DMS153 (cell line): Measurements from ENCODE around the gene LIPC.
"Not testable (repeated sequence)": the region's sequence is repeated elsewhere in the genome, so short reads cannot be mapped to it uniquely, and the experiment has no call there.

Experiments
- DNase-seq: peaks from one replicate; lab custom pipeline; 2025; lab: John Stamatoyannopoulos, UW

Gene LIPC

DNA sequence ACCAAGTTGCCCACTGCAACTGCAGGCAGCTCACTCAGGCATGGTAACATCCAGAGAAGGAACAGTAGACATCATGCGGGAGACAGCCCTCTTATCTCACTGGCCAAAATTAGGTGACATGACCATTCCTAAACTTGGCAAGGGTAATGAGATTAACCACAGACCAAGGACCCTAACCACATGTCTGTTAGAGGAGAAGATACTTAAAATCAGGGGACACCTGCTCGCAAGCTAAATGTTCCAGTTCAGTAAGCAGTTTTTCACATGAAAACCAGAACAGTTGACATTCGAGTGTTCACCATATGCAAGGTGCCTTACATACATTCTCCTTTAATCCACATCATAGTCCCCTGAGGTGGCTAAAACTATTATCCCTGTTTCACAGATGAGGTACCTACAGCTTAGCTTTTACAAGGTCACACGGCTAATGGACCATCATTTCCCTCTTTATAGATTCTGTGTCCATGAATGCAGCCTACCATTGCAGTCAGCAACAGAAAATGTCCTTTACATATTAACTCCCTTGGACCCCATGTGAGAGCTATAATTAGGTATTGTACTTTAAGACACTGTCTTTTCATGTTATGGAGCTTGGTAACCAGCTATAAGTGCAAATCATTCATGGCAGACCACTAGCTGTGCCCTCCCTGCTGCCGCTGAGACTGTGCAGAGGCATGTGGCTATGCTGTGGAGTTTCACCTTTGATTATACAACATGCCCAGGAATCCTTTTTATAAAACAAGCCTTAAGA lies 154.1 kb downstream of the LIPC start:
- DNase-seq: no peak

DNA sequence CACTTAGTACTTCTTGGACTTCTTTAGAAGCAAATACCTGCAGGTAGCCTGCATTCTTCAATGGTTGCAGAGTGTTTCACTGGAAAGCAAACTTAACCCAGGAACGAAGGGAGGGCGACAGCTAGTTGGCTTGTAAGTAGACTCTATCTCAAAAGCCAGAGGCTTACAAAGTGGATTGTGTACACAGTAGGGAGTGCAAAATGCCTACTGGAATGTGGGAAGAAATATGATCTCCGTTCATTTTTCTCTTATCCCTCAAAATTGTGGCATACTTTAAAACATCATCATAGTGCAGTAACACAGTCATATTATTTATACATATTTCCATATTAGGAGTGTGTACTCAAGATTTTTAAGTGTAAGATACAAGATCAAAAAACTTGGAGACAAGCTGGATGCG lies 155.7 kb downstream of the LIPC start:
- DNase-seq: no peak

DNA sequence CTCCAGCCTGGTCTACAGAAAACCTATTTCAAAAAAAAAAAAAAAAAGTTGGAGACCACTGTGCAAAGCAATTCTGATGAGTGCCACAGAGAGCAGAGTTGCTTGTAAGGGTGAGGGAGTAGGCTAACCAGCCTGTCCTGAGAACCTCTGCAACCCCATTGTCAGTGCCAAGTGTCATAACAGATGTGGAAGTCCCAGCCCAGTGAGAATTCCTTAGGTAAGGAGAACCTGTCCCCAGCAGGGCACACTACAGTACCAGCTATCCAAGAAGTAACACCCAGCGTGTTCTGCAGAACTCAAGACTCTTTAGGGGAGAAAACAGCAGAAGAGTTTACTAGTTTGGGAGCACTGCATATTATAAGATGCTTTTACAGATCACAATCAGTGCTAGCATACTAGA lies 156.3 kb downstream of the LIPC start:
- no peak for DNase-seq

DNA sequence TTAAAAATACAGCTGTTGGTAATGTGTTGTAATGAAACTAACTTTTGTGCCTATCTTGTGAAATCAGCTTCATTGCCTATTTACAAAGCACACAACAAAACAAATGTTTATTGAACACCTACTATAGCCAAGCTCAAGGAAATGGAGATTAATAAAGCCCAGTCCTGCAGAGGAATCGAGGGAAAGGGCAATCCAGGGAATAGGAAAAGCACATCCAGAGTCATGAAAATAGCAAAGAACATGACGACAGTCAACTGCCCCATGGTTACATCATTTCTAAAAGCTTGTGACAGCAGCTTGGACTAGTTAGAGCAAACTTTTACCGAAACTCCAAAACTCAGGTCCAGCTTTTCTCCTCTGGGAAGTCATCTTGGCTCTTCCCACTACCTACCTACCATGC lies 157.3 kb downstream of the LIPC start:
- no peak for DNase-seq

DNA sequence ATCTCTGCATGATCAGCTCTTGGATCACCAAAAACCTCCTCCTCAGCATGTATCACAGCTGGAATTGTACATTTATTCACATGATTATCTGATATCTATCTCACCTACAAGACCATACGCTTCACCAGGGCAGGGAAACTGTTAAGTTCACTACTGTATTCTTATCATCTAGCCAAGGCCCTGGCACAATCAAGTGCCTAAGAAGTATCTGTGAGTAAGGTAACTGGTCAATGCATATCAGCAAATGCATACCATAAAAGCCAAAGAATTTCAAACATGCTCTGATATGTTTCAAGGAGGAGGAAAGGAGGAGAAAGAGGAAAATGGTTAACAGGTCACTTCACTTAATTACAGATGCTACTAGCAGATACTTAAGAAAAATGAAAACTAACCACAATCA lies 158.4 kb downstream of the LIPC start:
- DNase-seq: no peak

DNA sequence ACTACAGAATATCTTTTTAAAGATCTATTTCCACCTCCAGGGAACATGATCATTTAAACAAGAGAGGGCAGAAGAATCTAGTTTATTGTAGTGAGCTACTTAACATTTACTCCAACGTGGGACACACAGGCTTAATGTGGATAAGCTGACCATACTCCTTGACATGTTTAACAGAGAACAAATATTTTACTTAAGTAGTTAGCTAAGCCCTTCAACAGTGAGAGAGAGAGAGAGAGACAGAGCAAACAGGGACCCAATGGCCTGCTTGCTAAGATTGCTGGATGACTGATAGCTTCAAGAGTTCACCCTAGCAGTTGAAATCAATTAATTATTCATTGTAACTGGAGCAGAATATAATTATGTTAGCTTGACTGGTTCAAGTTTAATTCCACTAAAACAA lies 159.1 kb downstream of the LIPC start:
- no peak for DNase-seq

DNA sequence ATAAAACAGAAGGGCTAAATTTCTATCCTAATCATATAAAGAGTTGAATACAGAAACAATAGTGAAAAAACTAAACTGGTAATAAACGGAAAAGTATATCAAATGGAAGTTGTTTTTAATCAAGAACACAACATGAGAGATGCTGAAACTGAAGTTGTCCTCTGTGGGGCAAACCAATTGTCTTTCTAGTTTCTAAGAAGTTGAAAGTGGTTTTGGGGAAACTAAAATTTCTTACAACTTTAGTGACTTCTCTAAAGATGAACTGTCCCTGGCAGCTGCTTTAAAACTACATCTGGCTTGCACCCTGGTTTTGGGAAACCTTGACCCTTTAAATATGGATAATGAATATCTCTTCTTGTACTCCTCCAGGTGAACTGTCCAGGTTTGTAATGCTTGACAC lies 162.1 kb downstream of the LIPC start:
- DNase-seq: no peak

DNA sequence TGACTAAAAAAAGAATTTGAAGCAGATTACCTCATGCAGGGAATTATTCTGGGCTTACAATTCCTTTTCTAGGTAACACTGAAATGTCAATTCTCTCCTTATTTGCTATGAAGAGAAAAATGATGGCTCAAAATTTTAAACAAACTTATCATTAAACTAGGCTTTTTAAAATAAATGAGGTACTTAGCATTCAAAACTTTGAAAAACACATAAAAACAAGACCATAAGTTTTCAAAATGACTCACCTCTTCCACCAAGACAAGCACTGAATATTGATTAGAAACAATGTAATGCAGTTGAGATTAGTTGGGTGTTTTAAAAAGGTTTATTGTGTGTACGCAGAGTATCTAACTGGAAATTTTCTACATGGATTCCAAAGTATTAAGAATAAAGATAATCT lies 163.1 kb downstream of the LIPC start:
- no peak for DNase-seq

DNA sequence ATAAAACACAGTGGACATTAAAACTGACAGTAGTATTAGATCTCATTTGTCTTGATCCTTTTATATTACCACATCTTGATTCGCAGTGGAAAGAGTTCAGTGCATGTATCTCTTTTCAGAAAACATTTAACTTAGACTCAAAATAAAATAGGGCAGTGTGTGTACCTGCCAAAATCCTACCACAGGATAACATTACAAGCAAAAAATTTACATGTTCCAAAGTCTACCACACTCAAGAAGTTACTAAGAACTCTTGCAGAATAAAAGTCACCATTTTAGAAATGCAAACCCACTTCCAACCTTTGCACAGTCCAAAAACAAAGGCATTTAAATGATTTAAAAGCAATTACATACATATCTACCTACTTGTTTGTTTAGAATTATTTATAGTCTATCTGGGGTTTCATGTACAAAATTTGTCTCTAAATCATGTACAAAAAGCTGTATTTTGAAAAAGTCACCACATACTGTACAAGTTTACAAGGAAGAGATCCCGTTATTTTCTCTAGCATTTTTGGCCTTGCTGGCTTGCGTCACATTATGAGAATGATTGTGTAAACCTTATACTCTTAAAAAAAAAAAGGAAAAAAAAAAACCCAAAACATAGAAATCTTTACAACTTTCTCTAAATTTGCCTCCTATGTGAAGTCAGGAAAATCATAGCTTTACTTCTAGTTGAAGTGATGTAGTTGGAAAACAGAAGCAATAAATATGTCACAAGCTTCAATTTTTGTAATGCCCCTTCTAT lies 163.9 kb downstream of the LIPC start:
- no peak for DNase-seq

DNA sequence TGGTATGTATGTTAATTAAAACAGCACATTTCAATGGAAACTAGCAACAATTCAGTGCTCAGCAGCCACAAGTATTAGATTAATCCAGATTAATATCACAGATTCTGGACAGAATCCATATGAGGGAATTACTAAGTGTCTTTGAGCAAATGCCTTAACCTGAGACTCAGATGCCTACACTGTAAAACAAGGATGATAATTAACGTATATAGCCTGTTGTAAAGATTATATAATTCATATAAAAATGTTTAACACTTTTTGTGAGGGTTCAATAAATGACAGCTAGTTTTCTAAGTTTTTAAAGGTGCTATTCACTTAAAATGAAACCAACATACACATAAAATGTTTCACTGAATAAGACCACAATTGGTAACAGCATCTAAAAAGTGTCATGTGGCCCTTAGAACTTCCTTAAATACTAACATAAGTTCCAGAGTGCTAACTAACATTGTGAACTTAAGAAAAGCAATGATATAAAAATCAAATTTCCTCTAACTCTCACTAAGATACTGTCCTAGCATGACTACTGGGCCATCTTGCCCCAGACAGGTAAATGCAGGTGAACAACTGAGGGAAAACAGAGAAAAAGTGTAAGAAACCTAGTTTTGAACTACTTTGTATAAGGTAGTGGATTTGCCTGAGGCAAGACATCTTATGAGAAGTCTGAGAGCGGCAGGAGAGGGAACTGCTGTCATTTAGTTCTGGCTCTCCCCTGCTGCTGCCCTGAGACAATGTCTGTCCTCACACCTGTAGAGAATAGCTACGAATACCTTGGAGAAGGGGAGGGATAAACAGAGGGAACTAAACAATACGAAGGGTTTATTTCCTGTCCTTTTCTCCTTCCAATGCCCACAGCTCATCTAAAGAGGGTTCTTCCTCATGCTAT lies 166.4 kb downstream of the LIPC start:
- DNase-seq: no peak

DNA sequence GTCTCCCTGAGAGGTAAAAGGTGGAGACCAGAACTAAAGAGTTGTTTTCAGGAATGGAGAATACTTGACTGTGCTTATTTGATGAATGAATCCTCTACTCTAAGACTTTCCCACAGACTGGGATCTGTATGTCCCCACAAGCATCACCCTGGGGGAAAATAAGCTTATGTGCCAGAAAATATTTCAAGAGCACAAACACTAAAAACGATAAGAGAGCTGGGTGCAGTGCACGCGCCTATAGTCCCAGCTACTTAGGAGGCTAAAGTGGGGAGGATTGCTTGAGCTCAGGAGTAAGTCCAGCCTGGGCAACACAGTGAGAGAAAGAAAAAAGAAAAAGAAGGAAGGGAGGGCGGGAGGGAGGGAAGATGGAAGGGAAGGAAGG lies 167.0 kb downstream of the LIPC start:
- DNase-seq: no peak

DNA sequence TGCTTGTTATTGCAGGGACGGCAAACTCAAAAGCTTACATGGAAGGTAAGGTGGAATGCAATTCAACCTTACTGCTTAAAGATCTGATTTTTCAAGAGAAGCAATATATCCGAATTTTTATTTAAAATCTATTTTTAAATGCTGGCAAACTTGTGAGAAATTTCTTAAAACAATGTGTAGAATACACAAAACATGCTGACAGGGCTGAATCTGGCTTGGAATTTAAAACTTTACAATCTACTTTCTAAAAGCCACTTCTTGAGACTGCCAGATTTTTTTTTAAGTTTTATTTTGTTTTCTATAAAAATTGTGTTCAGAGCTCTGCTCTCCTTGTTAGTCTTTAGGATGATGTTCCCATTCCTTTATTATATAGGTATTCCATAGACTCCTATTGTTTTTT lies 171.0 kb downstream of the LIPC start:
- no peak for DNase-seq

DNA sequence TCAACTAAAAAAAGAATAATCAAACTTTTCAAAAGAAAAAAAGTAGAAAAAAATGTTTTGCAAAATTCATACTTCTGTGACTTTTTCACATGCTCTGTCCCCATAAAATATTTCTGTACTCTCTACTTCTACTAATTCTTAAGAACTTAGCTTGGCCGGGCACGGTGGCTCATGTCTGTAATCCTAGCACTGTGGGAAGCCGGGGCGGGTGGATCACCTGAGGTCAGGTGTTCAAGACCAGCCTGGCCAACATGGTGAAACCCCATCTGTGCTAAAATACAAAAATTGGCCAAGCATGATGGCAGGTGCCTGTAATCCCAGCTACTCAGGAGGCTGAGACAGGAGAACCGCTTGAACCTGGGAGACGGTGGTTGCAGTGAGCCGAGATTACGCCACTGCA lies 172.1 kb downstream of the LIPC start:
- DNase-seq: not testable (repeated sequence)

DNA sequence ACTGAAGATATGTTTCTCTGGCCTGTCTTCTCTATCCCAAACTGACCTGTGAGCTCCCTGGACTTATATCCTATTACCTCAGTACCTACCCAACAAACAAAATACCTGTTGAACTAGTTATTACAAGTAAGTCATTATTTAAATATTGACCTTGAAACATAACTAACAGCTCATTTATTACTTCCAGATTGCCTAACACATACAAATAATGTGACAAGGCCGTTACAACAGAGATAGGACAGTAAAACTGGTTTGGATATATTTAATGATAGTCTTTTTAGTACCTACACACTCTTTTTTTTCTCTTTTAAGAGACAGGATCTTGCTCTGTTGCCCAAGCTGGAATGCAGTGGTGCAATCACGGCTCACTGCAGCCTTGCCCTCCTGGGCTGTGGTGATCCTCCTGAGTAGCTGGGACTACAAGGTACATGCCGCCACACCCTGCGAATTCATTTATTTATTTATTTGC lies 172.7 kb downstream of the LIPC start:
- DNase-seq: no peak

DNA sequence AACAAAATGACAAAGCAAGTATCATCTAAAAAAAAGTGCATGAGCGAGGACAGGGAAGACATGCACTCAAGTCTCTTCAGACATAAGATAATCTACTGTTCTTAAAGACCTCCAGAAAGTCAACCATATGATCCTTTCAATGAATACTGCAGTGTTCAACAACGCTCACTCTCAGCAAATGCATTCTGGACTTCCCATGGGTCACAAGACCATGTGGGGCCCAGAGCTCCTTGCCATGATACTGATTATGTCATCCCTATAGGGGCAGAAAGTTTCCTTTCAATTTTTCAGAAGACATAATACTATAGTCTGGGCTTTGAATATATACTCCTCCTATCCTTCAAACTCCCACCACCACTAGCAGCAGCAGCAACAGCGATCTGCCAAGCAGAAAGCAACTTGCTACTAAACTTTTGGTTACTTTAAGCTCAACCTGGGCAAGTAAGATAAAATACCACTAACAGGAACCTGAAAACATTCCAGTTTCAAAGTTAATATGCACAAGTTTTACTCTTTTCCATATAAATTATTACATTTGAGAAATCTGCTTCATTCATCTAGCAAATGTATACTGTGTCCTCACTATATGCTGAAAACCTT lies 174.2 kb downstream of the LIPC start:
- no peak for DNase-seq

DNA sequence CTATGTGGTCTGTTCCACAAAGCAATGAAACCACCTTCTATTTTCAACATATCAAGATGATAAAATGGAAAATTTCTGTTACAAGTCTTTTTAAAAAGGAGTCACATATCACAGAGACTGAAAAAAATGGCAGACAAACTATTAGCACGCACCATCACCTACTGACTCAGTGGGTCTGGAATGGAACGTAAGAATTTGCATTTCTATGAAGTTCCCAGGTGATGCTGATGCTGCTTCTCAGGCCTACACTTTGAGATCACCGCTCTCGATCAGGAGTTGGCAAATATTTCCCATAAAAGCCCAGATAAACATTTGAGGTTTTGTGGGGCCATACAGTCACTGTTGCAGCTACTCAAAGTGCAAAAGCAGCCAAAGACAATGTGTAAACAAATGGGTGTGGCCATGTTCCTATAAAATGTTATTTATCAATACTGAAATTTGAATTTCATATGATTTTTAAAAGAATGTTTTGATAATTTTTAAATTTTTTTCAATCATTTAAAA lies 174.8 kb downstream of the LIPC start:
- DNase-seq: no peak

DNA sequence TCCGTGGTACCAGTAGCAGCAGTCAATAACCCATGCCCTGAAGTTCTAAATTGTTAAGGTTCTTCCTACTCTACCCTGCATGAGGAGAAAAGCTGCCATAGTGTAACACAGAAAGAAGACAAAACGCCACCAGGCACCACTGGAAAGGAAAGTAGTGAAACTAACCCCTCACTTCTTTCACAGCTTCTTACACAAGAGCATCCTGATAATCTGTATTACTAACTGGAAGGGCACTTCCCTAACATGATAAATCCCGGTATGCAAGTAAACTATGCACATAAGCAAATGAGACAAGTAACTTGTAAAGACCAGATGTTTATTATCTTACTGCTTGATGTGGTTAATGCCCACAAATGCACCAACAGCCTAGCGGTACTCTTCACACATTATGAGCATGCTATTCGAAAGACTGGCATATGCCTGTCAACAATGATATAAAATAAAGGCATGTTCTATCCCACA lies 176.4 kb downstream of the LIPC start:
- DNase-seq: no peak

DNA sequence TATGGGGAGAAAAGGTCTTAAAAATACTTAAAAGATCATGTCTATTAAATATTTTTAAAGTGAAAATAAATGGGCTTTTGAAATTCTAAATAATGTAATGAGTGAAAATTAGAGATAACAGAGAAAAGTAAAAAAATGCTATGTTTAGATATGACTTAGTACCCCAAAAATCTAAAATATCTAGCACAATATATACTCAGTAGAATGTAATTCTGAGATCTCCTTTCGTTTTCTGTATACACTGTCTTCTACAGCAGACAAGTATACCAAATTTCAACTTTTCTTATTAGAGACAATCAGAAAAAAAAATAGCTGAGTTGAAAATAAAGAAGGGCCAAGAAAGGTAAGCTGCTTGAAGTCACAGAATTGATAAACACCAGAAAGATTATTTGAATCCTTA lies 176.9 kb downstream of the LIPC start:
- no peak for DNase-seq

DNA sequence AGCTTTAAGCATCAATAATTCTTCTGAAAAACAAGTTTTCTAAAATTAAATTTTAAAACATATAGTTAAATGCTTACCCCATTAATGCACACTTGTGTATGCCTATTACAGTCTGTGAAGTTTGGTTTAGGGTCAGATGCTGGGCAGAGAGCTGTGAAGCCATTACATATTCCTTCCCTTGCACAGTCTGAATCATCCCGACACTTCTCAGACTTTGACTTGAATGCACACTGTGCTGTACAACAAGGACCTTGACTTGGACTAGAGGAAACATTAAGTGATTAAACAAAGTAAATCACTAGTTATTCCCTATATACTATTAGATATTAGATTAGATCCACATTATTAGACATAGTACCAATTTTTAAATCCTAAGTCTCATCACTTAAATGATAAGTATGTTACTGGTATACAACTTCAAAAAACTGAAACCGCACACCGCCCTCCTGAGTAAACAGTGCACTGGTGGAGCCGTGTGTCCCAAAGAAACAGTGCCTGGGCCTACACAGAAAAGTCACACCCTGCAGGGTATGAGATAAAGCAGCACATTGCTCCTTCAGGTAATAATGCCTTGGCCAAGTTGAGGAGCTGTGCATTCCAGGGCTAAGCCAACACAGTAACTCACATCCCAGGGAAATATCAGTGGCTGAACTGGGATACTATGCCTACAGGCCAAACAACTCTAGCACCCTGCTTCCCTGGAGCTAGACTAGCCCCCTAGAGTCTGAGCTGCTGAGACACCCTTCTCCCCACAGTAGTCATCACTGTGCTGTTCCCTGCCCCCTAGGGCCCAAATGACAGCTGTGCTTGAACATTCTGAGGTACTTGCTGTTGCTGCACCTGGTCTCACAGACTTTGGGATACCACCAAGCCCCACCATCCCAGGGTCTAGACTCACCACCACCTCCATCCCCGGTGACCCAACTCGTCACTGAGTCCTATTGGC lies 180.2 kb downstream of the LIPC start:
- no peak for DNase-seq

DNA sequence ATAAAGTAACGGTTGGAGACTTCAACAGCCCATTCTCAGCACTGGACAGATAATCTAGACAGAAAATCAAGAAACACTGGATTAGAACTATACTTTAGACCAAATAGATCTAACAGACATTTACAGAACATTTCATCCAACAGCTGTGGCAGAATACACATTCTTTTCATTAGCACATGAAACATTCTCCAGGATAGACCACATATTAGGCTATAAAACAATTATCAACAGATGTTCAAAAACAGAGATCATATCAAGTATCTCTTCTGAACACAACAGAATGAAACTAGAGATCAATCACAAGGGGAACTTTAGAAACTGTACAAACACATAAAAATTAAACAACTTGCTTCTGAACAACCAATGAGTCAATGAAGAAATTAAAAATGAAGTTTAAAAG lies 184.4 kb downstream of the LIPC start:
- DNase-seq: no peak
